ENCODE measurements around the gene DHRS3. TPM values are rescaled to one million over a fixed set of nuclear protein-coding genes. Genes with fewer than 3 reads are reported as not detected.

The DHRS3 gene
- polyA plus RNA-seq, 4 donors, result 81.3 to 236 (median 88.0) TPM

DNA sequence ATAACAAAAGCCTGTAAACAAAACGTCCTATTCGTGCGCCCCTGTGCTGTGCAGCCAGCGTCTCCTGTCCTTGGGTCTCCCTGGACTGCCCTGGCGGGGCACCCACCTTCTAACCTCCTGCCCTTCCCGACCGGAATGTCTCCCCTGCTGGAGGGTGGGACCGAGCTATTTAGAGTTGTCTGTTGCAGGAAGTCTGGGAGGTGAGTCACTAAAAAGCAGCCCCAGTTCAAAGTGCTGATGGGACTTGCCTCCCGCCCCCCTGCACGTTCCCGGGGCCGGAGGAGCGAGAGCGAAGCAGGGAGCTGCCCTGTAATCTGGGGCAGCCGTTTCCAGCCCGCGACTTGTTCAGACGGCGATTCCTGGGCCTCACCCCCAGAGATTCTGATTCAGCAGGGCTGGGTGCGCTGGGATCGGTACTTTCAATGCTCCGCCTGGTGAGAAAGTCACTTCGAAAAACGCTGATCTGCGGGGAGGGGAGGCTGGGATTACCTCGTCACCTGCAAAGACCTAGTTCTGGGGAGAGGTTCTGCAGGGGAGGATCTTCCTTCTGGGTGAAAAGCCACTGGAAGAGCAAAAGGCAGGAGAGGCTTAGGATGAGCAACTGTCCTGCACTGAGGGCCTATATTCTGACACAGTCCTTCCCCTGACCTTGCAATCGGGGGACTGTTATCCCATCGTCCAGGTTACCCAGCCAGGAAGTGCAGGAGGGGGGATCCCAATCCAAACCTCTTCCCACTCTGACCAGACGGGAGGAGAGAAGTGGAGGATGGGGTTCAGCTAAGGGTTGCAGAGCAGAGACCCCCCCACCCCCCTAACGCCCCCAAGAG lies 1.2 kb upstream of the DHRS3 start:
- no peak for DNase-seq (ENCODE audit: low read depth in 4 of 4, low spot score in 3 of 4)

DNA sequence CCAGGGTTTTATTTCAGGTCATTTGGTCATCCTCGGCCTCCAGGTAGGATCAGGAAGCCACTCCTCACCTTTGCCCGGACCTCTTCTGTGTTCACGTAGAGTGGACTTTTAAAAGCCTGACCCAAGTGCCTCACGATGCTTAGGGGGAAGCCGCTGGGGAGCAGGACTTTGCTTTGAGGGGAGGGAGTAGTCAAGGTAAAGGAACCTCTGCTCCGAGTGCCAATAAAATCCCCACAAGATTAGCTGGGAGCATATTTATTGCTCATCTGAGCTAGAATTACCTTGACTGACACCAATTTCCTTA lies 603 bp upstream of the DHRS3 start:
- no peak for DNase-seq (ENCODE audit: low read depth in 4 of 4, low spot score in 3 of 4)

DNA sequence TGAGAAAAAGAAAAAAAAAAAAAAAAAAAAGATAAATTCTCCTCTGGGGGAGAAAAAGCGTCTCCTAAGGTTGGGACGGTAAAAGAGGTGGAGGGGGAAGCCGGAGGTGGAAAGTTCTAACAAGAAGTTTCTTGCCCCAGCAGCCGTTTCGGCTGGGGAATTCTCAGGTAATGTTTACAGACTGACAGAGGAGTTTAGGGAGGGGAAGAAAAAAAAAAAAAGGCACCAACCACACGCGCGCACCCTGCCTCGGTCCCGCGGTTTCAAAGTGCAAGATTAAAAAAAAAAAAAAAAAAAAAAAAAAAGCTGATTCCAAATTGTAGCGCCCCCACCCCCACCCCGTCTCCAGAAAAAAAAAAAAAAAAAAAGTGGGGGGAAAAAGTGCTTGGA lies 504 bp downstream of the DHRS3 start:
- DNase-seq (ENCODE audit: low read depth in 4 of 4, low spot score in 3 of 4), result no peak

DNA sequence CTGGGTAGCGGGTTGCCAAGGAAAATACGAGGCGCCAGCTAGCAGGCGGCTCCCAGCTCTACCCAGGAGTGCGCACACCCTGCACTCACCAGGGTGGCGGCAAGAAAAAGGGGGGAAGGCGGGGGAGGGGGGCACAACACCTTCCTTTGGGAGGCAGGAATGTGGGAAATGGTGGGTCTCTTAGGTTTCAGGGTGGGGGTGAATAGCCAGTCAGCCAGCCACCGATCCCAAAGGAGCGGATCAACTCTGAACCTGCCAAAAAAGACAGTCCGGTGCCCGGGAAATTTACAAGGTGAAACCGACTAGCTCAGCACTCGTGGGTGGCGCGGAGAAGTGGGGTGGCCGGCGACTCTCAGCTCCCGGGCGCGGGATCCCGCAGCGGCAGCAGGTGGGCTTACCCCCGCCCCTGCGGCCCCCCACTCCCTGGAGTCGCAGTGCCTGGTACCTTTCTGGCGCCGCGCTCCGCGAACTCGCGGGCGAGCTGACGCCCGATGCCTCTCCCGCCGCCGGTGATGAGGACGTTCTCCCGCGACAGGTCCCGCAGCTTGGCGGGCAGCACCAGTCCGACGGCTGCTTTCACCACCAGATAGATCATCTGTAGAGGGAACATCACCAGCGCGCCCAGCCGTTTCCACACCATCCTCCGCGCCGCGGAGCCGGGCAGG lies 1.2 kb downstream of the DHRS3 start:
- DNase-seq (ENCODE audit: low read depth in 4 of 4, low spot score in 3 of 4), result no peak

DNA sequence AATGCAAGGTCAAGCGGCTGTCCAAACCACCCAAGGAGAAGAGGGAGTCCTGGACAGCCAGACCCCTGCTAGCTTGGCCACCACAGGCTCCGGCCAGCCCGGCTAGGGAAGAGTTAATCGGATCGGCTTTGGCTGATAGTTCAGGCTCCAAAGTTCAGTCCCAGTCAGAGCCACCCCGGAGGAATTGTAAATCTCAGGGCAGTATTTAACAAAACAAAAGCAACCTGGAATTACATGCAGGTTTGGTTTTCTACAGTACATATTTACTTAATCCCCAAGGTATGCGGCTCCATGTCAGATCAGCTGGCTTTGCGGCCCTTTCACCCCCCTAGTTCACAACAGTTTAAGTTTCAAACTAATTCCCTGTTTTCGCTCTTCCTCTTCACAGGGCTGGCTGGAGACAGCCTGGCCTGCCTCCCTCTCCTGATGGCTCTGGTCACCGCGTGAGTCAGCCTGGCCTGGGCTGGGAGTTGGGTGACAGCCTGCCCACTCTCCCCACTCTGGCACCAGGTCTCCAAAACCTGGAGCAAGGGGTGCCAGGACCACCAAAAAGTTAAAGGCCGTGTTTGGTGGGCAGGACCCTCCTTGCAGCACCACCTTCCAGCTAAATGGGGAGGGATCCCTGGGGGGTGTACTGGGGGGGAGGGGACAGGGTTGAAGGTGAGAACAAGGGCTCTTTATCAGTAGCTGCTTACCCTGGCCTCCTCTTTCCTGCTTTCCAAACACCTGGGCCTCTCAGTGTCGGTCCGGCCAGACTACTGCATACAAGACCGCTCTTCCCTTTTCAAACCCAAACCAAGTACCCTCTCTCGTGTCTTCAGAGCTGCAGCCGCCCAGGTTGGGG lies 1.9 kb downstream of the DHRS3 start:
- DNase-seq (ENCODE audit: low read depth in 4 of 4, low spot score in 3 of 4), result no peak

DNA sequence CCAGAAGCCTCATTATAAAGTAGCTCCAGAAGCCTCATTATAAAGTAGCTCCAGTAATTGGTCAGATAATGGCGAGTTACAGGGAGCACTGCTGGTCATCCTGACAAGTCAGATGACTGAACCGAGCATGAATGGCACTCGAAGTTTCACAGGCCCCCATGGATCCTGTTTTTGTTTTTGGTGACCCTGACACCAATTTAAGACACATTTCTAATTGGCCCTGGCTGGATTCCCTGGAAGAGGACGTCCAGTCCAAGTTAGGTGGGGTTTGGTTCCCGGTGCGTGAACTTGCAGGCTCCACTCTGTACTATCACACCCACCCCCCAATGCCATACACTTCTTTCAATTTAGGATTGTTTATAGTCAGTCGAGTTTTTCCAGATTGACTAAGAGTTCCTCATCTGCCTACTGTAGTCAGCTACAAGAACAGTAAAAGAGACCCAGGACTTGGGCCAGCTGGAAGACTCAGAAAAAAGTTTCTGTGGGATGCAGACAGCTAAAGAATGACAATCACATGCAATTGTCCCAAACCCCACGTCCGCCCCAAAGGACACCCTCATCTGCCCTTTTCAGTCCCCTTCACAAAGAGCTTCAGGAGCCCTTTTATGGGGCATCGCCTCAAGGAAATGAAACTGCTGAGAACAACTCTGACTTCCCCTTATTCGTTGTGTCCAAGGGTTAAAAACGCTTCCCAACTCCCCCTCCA lies 2.7 kb downstream of the DHRS3 start:
- DNase-seq (ENCODE audit: low read depth in 4 of 4, low spot score in 3 of 4), result no peak

DNA sequence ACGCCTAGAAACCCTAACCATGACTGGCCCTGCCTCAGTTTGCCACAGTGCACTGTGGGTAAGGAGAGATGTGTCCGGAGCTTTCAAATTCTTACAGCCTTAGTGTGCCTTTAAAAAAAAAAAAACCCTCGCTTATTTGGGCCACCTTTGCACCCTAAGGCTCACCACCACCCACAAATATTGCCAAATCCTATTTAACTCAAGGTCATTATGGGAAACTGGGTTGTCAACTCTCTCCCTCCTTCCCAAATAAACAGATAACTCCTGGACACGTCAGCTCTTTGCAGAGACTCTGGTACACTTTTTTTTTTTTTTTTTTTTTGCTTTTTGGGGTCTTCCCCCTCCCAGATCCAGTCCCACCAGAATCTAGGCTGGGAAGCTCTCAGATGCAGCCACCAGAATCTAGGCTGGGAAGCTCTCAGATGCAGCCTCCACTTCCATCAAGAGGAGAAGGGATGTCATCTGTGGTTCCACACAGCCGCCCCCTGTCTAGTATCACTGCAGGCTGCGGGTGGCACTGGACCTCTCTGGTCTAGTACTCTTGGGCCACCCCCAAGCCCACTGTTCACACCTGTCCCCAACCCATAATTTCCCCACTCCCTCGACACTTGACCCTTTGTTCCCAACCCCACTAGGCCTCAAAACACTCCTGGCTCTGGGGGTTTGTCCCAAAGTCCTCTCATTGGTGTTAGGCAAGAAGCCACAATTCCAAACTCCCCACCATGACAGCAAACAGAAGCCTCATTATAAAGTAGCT lies 3.4 kb downstream of the DHRS3 start:
- no peak for DNase-seq (ENCODE audit: low read depth in 4 of 4, low spot score in 3 of 4)

DNA sequence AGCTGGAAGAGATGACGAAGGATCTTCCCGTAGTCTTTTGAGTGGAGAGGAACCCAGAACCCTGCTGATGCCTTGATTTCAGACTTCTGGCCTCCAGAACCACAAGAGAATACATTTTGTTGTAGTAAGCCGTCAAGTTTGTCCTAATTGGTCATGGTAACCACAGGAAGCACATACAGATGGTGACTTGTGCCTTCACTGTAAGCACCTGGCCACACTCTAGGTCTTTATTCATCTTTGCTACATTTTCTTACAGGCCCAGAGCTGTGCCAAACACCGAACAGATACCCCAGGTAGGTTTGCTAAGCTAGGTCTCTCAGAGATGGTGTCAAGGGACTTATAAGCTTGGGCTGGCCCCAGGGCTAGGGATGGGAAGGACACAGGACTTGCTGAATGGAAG lies 4.8 kb downstream of the DHRS3 start:
- no peak for DNase-seq (ENCODE audit: low read depth in 4 of 4, low spot score in 3 of 4)

DNA sequence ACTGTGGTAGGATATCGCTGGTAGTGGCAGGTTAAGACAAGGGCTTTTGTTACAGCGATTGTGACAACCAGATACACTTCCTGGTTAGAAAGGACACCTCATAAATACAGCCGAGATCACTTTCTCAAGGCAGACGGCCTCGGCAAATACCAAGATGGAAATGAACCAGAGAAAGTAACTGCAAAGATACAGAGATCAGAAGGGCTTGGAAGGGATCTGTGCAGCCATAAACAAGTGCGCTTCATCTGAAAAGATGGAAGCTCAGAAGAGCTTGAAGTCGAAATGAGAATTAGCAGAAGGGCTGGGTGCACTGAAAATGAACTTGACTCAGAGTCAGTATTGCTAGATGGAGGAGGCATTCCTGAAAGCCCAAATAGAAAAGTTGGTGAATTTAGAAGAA lies 7.1 kb downstream of the DHRS3 start:
- no peak for DNase-seq (ENCODE audit: low read depth in 4 of 4, low spot score in 3 of 4)

DNA sequence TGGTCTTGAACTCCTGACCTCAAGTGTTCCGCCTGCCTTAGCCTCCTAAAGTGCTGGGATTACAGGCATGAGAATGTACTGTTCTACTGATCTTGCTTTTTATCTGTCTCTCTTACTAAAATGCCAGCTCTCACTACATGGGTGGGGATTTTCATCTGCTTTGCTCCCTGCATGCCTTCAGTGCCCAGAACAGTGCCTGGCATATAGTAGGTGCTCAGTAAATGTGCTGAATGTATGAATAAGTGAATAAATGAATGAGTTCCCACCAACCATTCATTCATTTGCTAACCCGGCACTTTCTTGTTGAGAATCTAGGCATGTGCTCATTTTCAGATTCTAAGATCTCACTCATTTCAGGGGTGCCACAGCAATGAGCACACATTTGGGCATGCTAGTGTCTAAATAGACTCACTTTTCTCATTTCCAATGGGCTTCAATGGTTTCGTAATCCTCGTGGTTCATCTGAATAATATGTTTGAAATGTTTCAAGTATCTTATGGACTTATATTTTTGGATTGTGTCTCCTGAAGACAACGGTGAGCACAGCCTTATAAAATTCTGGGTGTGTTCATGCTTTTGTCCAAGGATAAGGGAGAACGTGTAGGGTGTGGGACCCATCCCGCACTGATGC lies 7.6 kb downstream of the DHRS3 start:
- no peak for DNase-seq (ENCODE audit: low read depth in 4 of 4, low spot score in 3 of 4)

DNA sequence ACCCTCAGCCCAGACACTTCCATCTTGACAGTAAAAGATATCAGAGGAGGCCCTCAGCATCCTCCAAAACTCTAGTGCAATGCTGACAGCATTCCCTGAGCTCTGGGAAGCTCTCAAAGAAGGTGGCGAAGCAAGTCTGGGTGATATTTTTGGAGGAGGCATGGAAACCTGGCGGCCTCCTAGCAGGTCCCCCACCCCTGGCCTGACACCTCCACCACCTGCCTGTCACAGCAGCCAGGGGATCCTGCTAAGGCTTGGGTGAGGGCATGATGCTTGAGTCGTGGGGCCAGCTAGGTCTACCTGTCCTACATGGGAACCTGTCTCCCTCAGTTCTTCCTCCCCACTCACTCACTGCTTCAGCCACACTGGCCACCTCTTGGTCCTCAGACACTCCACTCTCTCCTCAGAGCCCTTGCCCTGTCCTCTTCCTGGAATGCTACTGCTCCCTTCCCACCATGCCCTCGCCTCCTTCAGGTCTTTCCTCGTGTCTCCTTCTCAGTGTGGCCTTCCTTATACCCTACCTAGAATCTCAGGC lies 8.5 kb downstream of the DHRS3 start:
- no peak for DNase-seq (ENCODE audit: low read depth in 4 of 4, low spot score in 3 of 4)

DNA sequence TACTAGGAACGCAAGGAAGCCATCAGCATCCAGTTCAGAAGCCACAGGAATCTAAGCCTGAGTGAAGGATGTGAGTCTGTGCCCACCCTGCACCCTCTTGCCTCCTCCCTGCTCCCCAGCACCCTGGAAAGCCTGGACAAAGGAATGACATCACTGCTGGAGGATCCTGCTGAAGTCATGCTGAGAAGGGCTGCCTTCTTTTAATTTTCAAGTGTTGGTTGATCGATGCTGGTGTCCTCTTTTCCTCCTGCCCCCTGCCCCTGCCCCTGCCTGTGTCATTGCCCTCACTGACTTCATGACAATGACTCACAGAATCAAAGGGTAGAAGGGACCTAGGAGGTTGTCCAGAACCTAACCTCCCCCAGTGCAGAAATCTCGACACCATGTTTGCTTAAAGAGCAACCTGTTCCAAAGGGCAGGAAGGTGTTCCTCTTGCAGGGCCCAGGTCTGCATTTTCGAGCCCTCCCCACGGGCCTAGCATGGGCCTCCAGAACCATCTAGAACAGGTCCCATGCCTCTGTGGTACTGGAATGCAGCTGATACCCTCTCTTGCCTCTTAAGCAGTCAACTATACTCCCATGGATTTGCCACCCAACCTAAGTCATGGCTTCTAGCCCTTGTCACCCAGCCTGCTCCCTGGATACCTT lies 9.6 kb downstream of the DHRS3 start:
- DNase-seq (ENCODE audit: low read depth in 4 of 4, low spot score in 3 of 4), result no peak

DNA sequence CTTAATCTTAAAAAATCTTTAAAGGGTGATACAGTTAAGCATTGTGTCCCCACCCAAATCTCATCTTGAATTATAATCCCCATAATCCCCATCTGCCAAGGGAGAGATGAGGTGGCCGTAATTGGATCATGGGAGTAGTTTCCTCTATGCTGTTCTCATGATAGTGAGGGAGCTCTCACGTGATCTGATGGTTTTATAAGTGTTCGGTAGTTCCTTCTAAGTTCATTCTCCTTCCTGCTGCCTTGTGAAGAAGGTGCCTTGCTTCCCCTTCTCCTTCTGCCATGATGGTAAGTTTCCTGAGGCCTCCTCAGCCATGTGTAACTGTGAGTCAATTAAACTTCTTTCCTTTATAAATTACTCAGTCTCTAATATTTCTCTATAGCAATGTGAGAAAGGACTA lies 10.7 kb downstream of the DHRS3 start:
- no peak for DNase-seq (ENCODE audit: low read depth in 4 of 4, low spot score in 3 of 4)

DNA sequence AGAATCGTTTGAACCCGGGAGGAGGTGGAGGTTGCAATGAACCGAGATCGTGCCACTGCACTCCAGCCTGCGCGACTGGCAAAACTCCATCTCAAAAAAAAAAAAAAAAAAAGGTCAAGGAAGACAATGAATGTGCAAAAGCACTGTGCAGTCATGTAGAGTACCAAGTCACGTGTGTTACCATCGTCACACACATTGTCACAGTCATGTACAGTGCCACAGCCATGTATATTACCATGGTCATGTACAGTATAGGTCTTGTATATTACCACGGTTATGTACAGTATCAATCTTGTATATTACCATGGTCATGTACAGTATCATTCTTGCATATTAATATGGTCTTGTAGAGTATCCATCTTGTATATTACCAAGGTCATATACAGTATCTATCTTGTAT lies 13.0 kb downstream of the DHRS3 start:
- no peak for DNase-seq (ENCODE audit: low read depth in 4 of 4, low spot score in 3 of 4)

DNA sequence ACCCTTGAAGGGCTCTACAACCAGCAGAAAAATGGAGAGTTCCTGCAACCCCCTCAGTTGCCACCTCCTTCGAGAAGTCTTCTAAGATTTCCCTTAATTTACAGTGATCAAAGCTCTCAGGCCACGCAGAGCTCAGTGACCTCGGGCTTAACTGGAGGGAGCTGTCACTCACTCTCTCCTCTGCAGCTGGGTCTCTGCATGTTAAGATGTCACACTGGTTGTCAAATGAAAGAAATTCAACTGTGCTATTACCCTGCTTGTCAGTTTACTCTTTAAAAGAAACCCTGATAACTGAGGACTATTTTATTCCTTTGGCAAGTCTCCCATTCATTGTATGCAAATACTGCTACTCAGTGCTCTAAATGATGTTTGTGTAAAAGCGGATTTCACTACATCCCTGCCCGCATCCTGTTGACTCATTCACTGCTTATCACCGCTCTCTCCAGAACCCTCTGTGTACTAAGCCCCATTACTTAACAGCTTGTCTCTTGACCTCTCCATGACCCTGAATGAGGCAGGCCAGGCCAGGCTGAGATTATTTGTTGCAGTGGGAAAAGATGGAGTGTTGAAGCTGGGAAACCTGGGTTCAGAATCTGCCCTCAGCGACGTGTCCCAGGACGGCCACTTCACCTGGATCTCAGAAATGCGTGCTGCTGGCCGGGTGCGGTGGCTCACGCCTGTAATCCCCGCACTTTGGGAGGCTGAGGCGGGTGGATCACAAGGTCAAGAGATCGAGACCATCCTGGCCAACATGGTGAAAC lies 13.7 kb downstream of the DHRS3 start:
- no peak for DNase-seq (ENCODE audit: low read depth in 4 of 4, low spot score in 3 of 4)

DNA sequence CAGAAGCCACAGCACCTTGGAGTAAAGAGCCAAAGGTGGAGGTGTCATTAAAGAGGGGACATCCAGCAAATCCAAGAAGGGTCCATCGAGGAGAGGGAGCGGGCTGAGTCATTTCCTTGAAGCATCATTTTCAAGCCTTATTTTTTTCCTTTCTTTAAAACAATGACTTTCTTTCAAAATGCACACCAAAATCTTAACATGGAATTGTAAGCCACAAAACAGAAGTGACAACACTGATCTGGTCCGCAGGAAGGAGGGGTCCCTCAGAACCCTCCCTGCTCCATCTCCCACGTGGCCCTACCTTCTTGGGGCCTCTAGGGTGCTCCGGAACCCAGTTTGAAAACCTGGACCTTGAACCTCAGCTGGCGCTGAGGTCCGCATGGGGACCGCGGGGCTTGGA lies 14.8 kb downstream of the DHRS3 start:
- DNase-seq (ENCODE audit: low read depth in 4 of 4, low spot score in 3 of 4), result no peak

DNA sequence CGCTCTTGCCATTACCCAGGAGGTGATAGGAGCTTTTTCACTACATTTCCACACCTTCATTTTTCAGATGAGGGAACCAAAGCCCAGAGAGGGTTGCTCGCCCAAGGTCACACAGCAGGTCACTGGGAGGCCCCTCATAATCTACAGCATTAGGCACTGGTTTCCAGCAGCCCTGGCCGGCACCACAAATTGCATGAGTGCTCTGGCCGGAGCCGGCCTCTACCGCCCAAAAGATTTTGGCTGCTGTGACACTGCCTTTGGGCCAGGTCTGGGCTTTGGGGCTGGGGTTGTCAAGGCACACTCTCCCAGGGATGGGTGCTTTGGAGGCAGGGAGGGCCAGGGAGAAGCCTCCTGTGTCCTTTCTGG lies 15.4 kb downstream of the DHRS3 start:
- DNase-seq (ENCODE audit: low read depth in 4 of 4, low spot score in 3 of 4), result no peak
